ENCODE measurements around the gene TMPRSS3. TPM values are rescaled to one million over a fixed set of nuclear protein-coding genes. Genes with fewer than 3 reads are reported as not detected.
A peak's percentile ranks its signal among the peaks of the same experiment; 100 is the strongest.

Gene TMPRSS3
- total RNA-seq, 5 donors from 2014 or later (not counting 1 experiment from before 2014, with no cell fraction given): 1.2 to 2.4 (median 1.7) TPM

DNA sequence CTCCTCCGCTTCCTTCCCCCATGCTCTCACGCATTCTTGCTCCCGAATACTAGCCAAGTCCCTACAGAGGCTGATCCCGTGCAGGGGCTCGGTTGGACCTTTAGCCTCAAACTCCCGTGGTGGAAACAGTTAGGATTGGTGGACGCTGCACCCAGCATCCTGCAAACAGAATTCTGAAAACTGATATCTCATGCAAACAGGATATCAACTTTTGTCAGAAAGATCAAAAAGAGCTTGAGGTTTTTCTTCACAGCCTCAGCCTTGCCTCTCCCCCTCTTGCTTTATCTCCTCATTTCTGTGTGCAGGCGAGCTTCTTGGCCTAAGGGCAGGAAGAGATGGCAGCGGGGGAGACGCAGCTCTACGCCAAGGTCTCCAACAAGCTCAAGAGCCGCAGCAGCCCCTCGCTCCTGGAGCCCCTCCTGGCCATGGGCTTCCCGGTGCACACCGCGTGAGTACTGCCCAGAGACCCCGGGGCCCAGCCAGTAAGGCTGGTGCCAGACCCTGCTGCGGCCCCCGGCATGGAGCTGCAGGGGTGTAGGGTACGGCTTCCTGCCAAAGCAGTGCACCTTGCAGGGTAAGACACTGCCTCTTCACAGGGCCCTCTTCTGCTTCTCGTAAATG lies 7.9 kb upstream of the TMPRSS3 start, which contains the start of gene UBASH3A:
UBASH3A (plus strand) TSS at position 292 of the 621 bp plus-strand sequence; CDS start at position 336, 44 bp downstream.
- CTCF ChIA-PET: interaction anchor here (0.5 to 2.7 kb wide), 14 partner anchors 10 to 124 kb away, joined by 3 to 13 read pairs (median 5); no protein-coding TSS in a partner anchor
- Histone ChIP-seq H3K27me3 (replicated peaks in 1 of 2; ENCODE audit: control insufficient read depth in 2 of 2, extremely low read depth in 1 of 2, insufficient read depth in 2 of 2, low read length in 1 of 2) (no peaks in the 10 kb centered on the region), H3K4me3 (ENCODE audit: control insufficient read depth in 1 of 2, extremely low read depth in 1 of 2, low read length in 1 of 2) (peak within 1 kb of the TSS; percentile 55 to 69), H3K36me3 (ENCODE audit: control insufficient read depth in 2 of 2, extremely low read depth in 1 of 2, insufficient read depth in 1 of 2, low read length in 1 of 2) (peaks cover 4 to 18% of the 10 kb centered on the region in 2 donors), H3K27ac (ENCODE audit: low read length) (peak within 1 kb of the TSS; percentile 83), H3K9me3 (no peaks in the 10 kb centered on the region), H3K4me1 (ENCODE audit: control insufficient read depth in 1 of 2, extremely low read depth in 1 of 2, insufficient read depth in 2 of 2, low read length in 2 of 2) (peaks cover 34 to 70% of the 10 kb centered on the region in 2 experiments)
- POLR2A ChIA-PET: interaction anchor here (0.5 to 2.7 kb wide), 11 partner anchors 11 to 148 kb away, joined by 3 to 16 read pairs (median 3); no protein-coding TSS in a partner anchor
- H3K4me1 Mint-ChIP-seq: peaks cover 68 to 76% (median 70%) of the 10 kb centered on the region in 3 donors
- ATAC-seq (replicated peaks in 1 of 4): peak; percentile 77 to 83 (median 81)
- peaks cover 0 to 9% (median 6%) of the 10 kb centered on the region in 3 donors for H3K9me3 Mint-ChIP-seq
- 0% methylated on average over 15 of the region's 21 CpGs for WGBS (ENCODE audit: insufficient coverage)
- H3K27ac Mint-ChIP-seq: peak within 1 kb of the TSS; percentile 100
- no peaks in the 10 kb centered on the region for H3K27me3 Mint-ChIP-seq
- DNase-seq: peak in 34 of 35 experiments; percentile 37 to 82 (median 56)
- H3K4me3 Mint-ChIP-seq: peak within 1 kb of the TSS; percentile 89 to 98 (median 90)
- peaks cover 24% of the 10 kb centered on the region for H3K36me3 Mint-ChIP-seq

DNA sequence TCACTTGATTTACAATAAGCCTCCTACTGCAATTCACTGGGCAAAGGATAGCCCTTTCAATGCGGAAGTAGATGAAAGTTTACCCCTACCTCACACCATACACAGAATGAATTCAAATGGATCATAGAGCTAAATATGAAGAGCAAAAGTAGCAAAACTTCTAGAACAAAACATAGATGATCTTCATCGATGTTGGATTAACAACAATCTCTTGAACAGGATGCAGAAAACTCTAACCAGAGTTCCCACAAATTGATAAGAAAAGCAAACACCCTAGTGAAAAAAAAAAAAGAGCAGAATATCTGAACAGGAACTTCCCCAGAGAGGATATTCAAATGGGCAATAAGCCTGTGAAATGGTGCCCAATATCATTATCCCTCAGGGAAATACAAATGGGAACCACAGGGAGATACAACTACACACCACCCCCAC lies 6.0 kb upstream of the TMPRSS3 start:
- DNase-seq: no peak
- Histone ChIP-seq H3K4me3 (ENCODE audit: control insufficient read depth in 1 of 2, extremely low read depth in 1 of 2, low read length in 1 of 2) (no peak overlapping the region), H3K4me1 (ENCODE audit: control insufficient read depth in 1 of 2, extremely low read depth in 1 of 2, insufficient read depth in 2 of 2, low read length in 2 of 2) (peaks cover 31 to 72% of the 10 kb centered on the region in 2 experiments), H3K36me3 (ENCODE audit: control insufficient read depth in 2 of 2, extremely low read depth in 1 of 2, insufficient read depth in 1 of 2, low read length in 1 of 2) (peaks cover 0 to 1% of the 10 kb centered on the region in 2 donors), H3K27me3 (replicated peaks in 1 of 2; ENCODE audit: control insufficient read depth in 2 of 2, extremely low read depth in 1 of 2, insufficient read depth in 2 of 2, low read length in 1 of 2) (no peaks in the 10 kb centered on the region), H3K27ac (ENCODE audit: low read length) (peak overlapping the region; percentile 48), H3K9me3 (no peaks in the 10 kb centered on the region)
- Mint-ChIP-seq H3K4me3 (peak overlapping the region in 1 of 3 donors; percentile 71), H3K4me1 (peaks cover 66 to 75% (median 68%) of the 10 kb centered on the region in 3 donors), H3K9me3 (peaks cover 0 to 9% (median 6%) of the 10 kb centered on the region in 3 donors), H3K36me3 (peaks cover 10% of the 10 kb centered on the region), H3K27me3 (no peaks in the 10 kb centered on the region), H3K27ac (peak overlapping the region; percentile 77 to 85)
- WGBS (ENCODE audit: insufficient coverage): no CpG with 5 or more reads among the region's 2 CpGs
- CTCF ChIA-PET: interaction anchor here (0.6 to 0.7 kb wide), 2 partner anchors 37 to 40 kb away, joined by 3 to 7 read pairs; no protein-coding TSS in a partner anchor
- POLR2A ChIA-PET: interaction anchor here (0.6 to 1.1 kb wide), 3 partner anchors 19 to 60 kb away, joined by 3 to 7 read pairs (median 5); no protein-coding TSS in a partner anchor
- ATAC-seq (replicated peaks in 1 of 4): no peak

DNA sequence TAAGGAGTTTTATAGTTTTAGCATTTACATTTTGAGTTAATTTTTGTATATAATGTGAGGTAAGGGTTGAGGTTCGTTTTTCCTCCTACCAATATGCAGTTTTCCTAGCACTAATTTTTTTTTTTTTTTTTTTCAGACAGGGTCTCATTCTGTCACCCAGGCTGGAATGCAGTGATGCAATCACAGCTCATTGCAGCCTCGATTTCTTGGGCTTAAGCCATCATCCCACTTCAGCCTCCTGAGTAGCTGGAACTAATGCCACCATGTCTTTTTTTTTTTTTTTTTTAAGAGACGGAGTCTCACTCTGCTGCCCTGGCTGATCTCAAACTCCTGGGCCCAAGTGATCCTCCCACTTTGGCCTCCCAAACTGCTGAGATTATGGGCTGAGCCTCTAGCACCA lies 5.3 kb upstream of the TMPRSS3 start:
- CTCF ChIA-PET: interaction anchor here in 1 of 2 donors (0.7 kb wide), 1 partner anchor 41 kb away, joined by 3 read pairs; no protein-coding TSS in a partner anchor

DNA sequence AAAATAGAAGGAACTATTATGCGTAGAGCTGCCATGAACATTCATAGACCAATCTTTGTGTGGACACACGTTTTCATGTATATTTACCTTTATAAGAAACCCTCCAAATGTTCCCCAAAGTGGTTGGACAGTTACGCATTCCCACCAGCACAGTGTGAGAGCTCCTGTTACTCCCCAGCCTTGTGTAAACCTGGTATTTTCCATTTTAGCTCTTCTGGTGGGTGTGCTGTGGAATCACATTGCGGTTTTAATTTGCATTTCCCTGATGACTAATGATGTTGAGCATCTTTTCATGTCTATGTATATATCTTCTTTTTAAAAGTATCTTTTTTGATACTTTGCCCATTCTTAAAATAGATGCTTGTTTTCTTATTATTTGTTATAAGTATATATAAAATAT lies 4.7 kb upstream of the TMPRSS3 start:
- H3K9me3 Mint-ChIP-seq: peaks cover 0 to 9% (median 6%) of the 10 kb centered on the region in 3 donors
- H3K4me3 Mint-ChIP-seq: no peak overlapping the region
- Histone ChIP-seq H3K4me1 (ENCODE audit: control insufficient read depth in 1 of 2, extremely low read depth in 1 of 2, insufficient read depth in 2 of 2, low read length in 2 of 2) (peaks cover 26 to 60% of the 10 kb centered on the region in 2 experiments), H3K27me3 (replicated peaks in 1 of 2; ENCODE audit: control insufficient read depth in 2 of 2, extremely low read depth in 1 of 2, insufficient read depth in 2 of 2, low read length in 1 of 2) (no peaks in the 10 kb centered on the region), H3K27ac (ENCODE audit: low read length) (no peak overlapping the region), H3K36me3 (ENCODE audit: control insufficient read depth in 2 of 2, extremely low read depth in 1 of 2, insufficient read depth in 1 of 2, low read length in 1 of 2) (no peaks in the 10 kb centered on the region), H3K4me3 (ENCODE audit: control insufficient read depth in 1 of 2, extremely low read depth in 1 of 2, low read length in 1 of 2) (no peak overlapping the region), H3K9me3 (no peaks in the 10 kb centered on the region)
- ChIA-PET CTCF (no interaction called here), POLR2A (interaction anchor here in 1 of 2 donors (0.6 kb wide), 1 partner anchor 389 kb away, joined by 3 read pairs; no protein-coding TSS in a partner anchor)
- ATAC-seq (replicated peaks in 1 of 4): no peak
- DNase-seq: peak in 1 of 35 experiments; percentile 51
- peaks cover 57 to 64% (median 62%) of the 10 kb centered on the region in 3 donors for H3K4me1 Mint-ChIP-seq
- peak overlapping the region; percentile 52 to 75 for H3K27ac Mint-ChIP-seq
- peaks cover 2% of the 10 kb centered on the region for H3K36me3 Mint-ChIP-seq
- 20% methylated on average over 1 of the region's 4 CpGs for WGBS (ENCODE audit: insufficient coverage)
- no peaks in the 10 kb centered on the region for H3K27me3 Mint-ChIP-seq

More for the DNA sequence above, 5.3 kb upstream of the TMPRSS3 start:
- Mint-ChIP-seq H3K36me3 (peaks cover 4% of the 10 kb centered on the region), H3K4me3 (peak overlapping the region in 1 of 3 donors; percentile 71), H3K27me3 (no peaks in the 10 kb centered on the region), H3K4me1 (peaks cover 59 to 69% (median 63%) of the 10 kb centered on the region in 3 donors), H3K9me3 (peaks cover 0 to 9% (median 6%) of the 10 kb centered on the region in 3 donors), H3K27ac (peak overlapping the region; percentile 77 to 85)
- no peaks in the 10 kb centered on the region for H3K36me3 ChIP-seq (ENCODE audit: control insufficient read depth in 2 of 2, extremely low read depth in 1 of 2, insufficient read depth in 1 of 2, low read length in 1 of 2)
- H3K4me3 ChIP-seq (ENCODE audit: control insufficient read depth in 1 of 2, extremely low read depth in 1 of 2, low read length in 1 of 2): no peak overlapping the region
- POLR2A ChIA-PET: interaction anchor here (0.6 to 0.7 kb wide), 3 partner anchors 20 to 390 kb away, joined by 3 to 7 read pairs (median 5); no protein-coding TSS in a partner anchor
- H3K27me3 ChIP-seq (replicated peaks in 1 of 2; ENCODE audit: control insufficient read depth in 2 of 2, extremely low read depth in 1 of 2, insufficient read depth in 2 of 2, low read length in 1 of 2): no peaks in the 10 kb centered on the region
- ATAC-seq (replicated peaks in 1 of 4) (no peak), DNase-seq (no peak)
- H3K9me3 ChIP-seq: no peaks in the 10 kb centered on the region
- 40% methylated on average over 1 of the region's 3 CpGs for WGBS (ENCODE audit: insufficient coverage)
- peaks cover 26 to 67% of the 10 kb centered on the region in 2 experiments for H3K4me1 ChIP-seq (ENCODE audit: control insufficient read depth in 1 of 2, extremely low read depth in 1 of 2, insufficient read depth in 2 of 2, low read length in 2 of 2)
- H3K27ac ChIP-seq (ENCODE audit: low read length): peak overlapping the region; percentile 48

DNA sequence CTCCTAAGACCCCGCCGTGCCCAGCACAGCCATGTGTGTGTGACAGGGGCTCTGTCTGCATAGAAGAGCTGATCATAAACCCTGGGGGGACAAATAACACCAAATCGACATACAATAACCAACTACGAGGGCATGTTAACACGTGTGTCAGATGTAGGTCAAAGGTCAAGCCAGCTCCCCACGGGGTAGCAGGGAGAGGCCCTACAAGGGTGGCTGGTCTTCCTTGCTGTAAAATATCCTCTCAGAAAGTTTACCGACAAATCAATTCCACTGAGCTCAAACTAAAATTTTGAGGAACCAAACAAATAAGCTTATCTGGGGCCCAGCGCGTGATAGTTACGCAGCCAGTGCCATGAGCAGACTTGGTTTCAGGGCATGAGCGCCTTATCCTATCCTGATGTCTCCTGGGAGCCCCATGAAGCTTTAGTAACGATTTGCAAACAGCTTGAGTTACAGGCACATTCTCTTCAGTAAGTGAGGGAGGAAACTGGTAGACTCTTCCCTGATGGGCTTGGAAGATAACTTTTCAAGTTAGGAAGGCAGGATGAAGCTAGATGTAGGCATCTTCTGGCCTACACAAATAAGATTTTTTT lies 2.7 kb upstream of the TMPRSS3 start:
- Histone ChIP-seq H3K9me3 (no peaks in the 10 kb centered on the region), H3K27ac (ENCODE audit: low read length) (no peak overlapping the region), H3K27me3 (replicated peaks in 1 of 2; ENCODE audit: control insufficient read depth in 2 of 2, extremely low read depth in 1 of 2, insufficient read depth in 2 of 2, low read length in 1 of 2) (no peaks in the 10 kb centered on the region), H3K36me3 (ENCODE audit: control insufficient read depth in 2 of 2, extremely low read depth in 1 of 2, insufficient read depth in 1 of 2, low read length in 1 of 2) (no peaks in the 10 kb centered on the region), H3K4me3 (ENCODE audit: control insufficient read depth in 1 of 2, extremely low read depth in 1 of 2, low read length in 1 of 2) (no peak overlapping the region), H3K4me1 (ENCODE audit: control insufficient read depth in 1 of 2, extremely low read depth in 1 of 2, insufficient read depth in 2 of 2, low read length in 2 of 2) (peaks cover 30 to 55% of the 10 kb centered on the region in 2 experiments)
- no peaks in the 10 kb centered on the region for H3K27me3 Mint-ChIP-seq
- CTCF ChIA-PET: interaction anchor here in 1 of 2 donors (0.6 to 0.7 kb wide), 3 partner anchors 13 to 99 kb away, joined by 3 to 8 read pairs (median 4); no protein-coding TSS in a partner anchor
- peak overlapping the region in 1 of 3 donors; percentile 40 for H3K4me3 Mint-ChIP-seq
- no peaks in the 10 kb centered on the region for H3K36me3 Mint-ChIP-seq
- peaks cover 57 to 67% (median 62%) of the 10 kb centered on the region in 3 donors for H3K4me1 Mint-ChIP-seq
- H3K9me3 Mint-ChIP-seq: peaks cover 0 to 9% (median 6%) of the 10 kb centered on the region in 3 donors
- peak overlapping the region; percentile 84 to 90 for H3K27ac Mint-ChIP-seq
- DNase-seq (no peak), ATAC-seq (replicated peaks in 1 of 4) (no peak)
- POLR2A ChIA-PET: interaction anchor here in 1 of 2 donors (0.6 to 0.7 kb wide), 2 partner anchors 10 to 178 kb away, joined by 3 read pairs; no protein-coding TSS in a partner anchor
- WGBS (ENCODE audit: insufficient coverage): 87% methylated on average over 9 of the region's 12 CpGs
